Motor neuron (in vitro differentiated cells): ENCODE data around the gene ASB16. TPM values are rescaled to one million over a fixed set of nuclear protein-coding genes. Genes with fewer than 3 reads are reported as not detected.
A peak's percentile ranks its signal among the peaks of the same experiment; 100 is the strongest.
"Not testable (repeated sequence)": the region's sequence is repeated elsewhere in the genome, so short reads cannot be mapped to it uniquely, and the experiment has no call there.

Experiments used
- ATAC-seq, 8 experiments: fragments of 200-7000 bp; cut with Tn5 transposase; replicated peaks in 6 of 8; 2 replicates each; pipeline ENCODE4 v1.8.0; 2021; ENCODE audit warnings: mild to moderate bottlenecking in 8 of 8, moderate library complexity in 8 of 8
- H3K27ac ChIP-seq, 2 donors: fragments of 250-450 bp; sonication (Bioruptor Pico); 2 replicates each; pipeline ENCODE4 v1.9.0; 2021; ENCODE audit warnings: antibody characterized with exemption in 2 of 2, mild to moderate bottlenecking in 2 of 2, moderate library complexity in 1 of 2
- H3K4me1 ChIP-seq, 2 donors: fragments of 250-450 bp; sonication (Bioruptor Pico); replicated peaks in 1 of 2; 2 replicates each; pipeline ENCODE4 v1.6.1; 2021; ENCODE audit warnings: antibody characterized with exemption in 2 of 2, mild to moderate bottlenecking in 2 of 2, moderate library complexity in 1 of 2
- H3K4me3 ChIP-seq, 5 donors: fragments of 250-450 bp; sonication (Bioruptor Pico); 2 replicates each; pipeline ENCODE4 v1.9.0; 2021; ENCODE audit warnings: antibody characterized with exemption in 5 of 5, mild to moderate bottlenecking in 5 of 5, moderate library complexity in 4 of 5
- WGBS, 10 experiments: fragments of 450-650 bp; shearing (Covaris generic); methylation state at CpG; one replicate each; pipeline ENCODE4 v1.0.0; 2022; 5-methylcytosine and 5-hydroxymethylcytosine counted together
- in situ Hi-C, 9 experiments: fragments of 400-800 bp; cut with MboI; loops; one replicate each; pipeline ENCODE4 v1.15.0; 2021; ENCODE audit warnings: low sequenced_read_pairs in 9 of 9, low pct_unique_long_range_greater_than_20kb in 2 of 9; ENCODE audit not compliant: unreplicated experiment in 9 of 9
- total RNA-seq, 8 experiments: library from RNA; unstranded; fragments of 300-600 nt; gene quantifications; 2 replicates each; pipeline versions ENCODE4 v1.2.3 to v1.2.4, GENCODE V29; 2022

Gene ASB16, protein sequence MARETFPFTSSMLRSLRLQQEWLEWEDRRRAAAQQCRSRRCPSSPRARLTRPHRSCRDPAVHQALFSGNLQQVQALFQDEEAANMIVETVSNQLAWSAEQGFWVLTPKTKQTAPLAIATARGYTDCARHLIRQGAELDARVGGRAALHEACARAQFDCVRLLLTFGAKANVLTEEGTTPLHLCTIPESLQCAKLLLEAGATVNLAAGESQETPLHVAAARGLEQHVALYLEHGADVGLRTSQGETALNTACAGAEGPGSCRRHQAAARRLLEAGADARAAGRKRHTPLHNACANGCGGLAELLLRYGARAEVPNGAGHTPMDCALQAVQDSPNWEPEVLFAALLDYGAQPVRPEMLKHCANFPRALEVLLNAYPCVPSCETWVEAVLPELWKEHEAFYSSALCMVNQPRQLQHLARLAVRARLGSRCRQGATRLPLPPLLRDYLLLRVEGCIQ
- 1 to 10 TPM in 6 of 8 experiments, under 1 TPM in 2; 0.60 to 3.4 (median 1.5) TPM for total RNA-seq

GRCh38 chr17:44170499-44171201 lies at the start of gene ASB16:
TSS of gene ASB16 (plus strand) at chr17:44170704. CDS start at chr17:44170790, 86 bp downstream.
- in situ Hi-C loops = no loop called here
- 20 to 52% (median 45%) methylated on average over 1 to 8 of the region's 21 CpGs; no CpG with 5 or more reads in 6 of the 10 experiments for WGBS, 10 experiments
- Histone ChIP-seq H3K4me3 (no peak within 1 kb of the TSS), H3K4me1 (peaks cover 13% of the 10 kb centered on the region in 2 donors), H3K27ac (peak within 1 kb of the TSS in 1 of 2 donors; percentile 67)
- ATAC-seq = peak in 6 of 8 experiments; percentile 5 to 72 (median 60)

DNA sequence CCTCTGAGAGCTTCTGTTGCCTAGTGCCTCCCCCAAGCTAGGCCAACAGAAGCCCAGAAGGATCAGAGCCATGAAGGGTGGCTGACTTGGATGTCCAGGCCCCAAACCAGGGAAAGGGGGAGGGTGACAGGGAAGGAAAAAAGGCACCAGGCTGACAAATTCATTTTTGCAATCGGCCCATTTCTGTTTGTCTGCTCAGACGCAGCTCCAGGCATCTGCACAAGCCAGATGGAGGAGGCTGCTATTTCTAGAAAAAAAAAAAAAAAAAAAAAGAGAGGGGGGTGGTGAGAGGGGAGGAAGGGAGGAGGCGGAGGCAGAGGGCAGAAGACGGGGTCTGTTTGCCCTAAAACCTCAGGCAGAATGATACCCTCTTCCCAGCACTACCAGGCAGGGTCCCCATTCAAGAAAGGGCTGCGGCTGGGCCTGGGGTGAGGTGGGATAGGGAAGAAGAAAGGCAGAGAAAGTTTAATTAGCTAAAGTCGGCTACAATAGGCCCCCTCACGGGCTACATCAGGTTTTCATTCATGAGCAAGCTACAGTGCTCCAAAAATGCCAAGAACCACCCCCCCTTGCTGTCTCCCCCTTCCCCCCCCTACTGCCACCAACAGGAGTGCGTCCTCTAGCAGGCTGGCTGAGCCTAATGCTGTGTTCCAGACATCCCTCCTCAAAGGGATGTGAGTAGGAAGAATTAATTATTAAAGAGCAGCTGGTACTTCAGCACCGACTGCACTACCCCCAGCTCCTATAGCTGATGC lies 49.5 kb upstream of the ASB16 start:
- no peak overlapping the region for H3K27ac ChIP-seq
- H3K4me1 ChIP-seq = peaks cover 14 to 18% of the 10 kb centered on the region in 2 donors
- in situ Hi-C loops = no loop called here
- 0 to 70% (median 47%) methylated on average over 1 to 5 of the region's 9 CpGs; no CpG with 5 or more reads in 4 of the 10 experiments for WGBS, 10 experiments
- peak overlapping the region; percentile 85 to 100 (median 96) for H3K4me3 ChIP-seq
- no peak for ATAC-seq

DNA sequence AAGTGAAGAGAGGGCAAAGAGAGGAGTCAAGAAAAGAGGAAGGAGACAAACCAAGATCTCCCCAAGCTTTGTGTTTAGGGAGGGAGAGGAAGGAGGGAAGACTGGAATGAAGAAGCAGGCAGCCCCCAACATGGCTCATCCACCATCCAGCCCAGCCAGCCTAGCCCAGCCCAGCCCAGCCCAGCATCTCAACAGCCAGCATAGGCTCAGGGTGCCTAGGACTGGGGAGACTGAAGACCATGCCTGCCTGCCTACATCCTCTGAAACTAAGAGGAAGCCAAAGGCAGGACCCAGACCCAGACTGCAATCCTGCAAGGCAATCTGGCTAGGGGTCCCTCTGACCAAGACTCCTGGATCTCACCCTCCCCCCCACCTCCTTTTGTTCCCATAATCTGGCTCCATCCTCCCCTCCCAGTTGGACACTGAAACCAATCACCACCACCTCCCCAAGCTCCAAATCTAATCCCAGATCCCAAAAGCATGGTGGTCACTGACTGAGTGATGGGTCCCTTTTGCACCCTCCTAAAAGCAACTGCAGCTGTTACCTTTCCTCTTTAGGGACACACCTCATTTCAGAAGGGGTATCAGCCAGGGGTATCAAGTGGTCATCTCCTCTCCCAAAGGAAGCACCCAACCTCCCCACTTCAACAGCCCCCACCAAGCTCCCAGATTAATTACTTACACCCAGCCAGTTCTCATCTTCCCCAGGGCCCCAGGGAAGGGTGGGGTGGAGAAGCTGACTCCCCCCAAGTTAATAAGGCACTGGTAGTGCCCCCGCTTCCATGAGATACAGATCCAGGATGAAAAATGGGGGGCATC lies 48.3 kb upstream of the ASB16 start:
- WGBS, 10 experiments = 50% methylated on average over 1 of the region's 1 CpG; no CpG with 5 or more reads in 9 of the 10 experiments
- Histone ChIP-seq H3K4me3 (peak overlapping the region; percentile 85 to 100 (median 96)), H3K4me1 (peaks cover 14 to 18% of the 10 kb centered on the region in 2 donors), H3K27ac (peak overlapping the region; percentile 92 to 93)
- in situ Hi-C loops = no loop called here
- no peak for ATAC-seq

GRCh38 chr17:44122816-44123355 lies 47.6 kb upstream of the ASB16 start:
- Histone ChIP-seq H3K4me3 (peak overlapping the region; percentile 85 to 100 (median 96)), H3K27ac (peak overlapping the region; percentile 92 to 93), H3K4me1 (peaks cover 14 to 18% of the 10 kb centered on the region in 2 donors)
- 0 to 43% (median 4%) methylated on average over 1 to 10 of the region's 32 CpGs; no CpG with 5 or more reads in 4 of the 10 experiments for WGBS, 10 experiments
- in situ Hi-C loops = no loop called here
- ATAC-seq = peak in 1 of 8 experiments; percentile 29

DNA sequence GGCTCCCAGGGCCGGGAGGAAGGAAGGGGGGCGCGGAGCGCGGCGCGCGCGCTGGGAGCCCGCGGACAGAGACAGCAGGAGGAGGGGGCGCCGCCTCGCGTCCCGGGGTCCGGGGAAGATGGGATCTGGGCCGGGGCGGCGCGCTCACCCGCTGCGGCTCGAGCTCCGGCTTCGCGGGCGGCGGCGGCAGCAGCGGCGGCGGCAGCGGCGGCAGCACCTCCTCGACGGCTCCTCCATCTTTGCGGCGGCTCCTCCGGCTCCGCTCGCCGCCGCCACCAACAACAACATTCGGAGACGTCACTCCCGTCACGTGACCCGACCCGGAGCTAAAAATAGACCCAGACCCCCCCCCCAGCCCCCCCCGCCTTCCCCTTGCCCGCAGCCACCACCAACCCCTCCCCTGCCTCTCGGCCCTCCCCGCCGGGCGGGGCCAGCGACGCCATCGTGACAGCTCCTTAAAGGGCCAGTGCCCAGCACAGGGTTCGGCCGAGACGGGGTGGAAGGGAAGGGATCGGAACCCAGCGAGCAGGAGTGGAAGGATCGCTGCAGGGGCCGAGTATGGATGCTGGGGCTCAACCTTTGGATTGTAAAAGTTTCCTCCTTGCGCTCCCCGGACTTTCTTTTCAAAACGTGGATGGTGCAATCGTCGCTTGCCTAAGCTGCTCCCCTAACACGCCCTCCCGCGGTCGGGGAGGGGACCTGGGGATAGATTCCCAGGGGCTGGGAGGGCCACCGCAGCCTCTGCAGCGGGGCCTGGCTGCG lies 47.0 kb upstream of the ASB16 start, which contains the start of gene HDAC5:
Gene HDAC5 (minus strand): TSS at position 286 of the 762 bp plus-strand sequence. CDS start 6,126 bp downstream, outside the sequence.
- in situ Hi-C loops = no loop called here
- peak within 1 kb of the TSS; percentile 92 to 93 for H3K27ac ChIP-seq
- H3K4me3 ChIP-seq = peak within 1 kb of the TSS; percentile 85 to 100 (median 96)
- H3K4me1 ChIP-seq = peaks cover 14 to 18% of the 10 kb centered on the region in 2 donors
- peak; percentile 89 to 93 (median 91) for ATAC-seq
- 0 to 7% (median 0%) methylated on average over 1 to 5 of the region's 78 CpGs; no CpG with 5 or more reads in 7 of the 10 experiments for WGBS, 10 experiments

- 0 to 20% (median 13%) methylated on average over 1 to 4 of the region's 8 CpGs; no CpG with 5 or more reads in 3 of the 10 experiments for WGBS, 10 experiments
- H3K4me1 ChIP-seq = peaks cover 14 to 18% of the 10 kb centered on the region in 2 donors
- ATAC-seq = no peak
- peak overlapping the region; percentile 85 to 100 (median 96) for H3K4me3 ChIP-seq
- peak overlapping the region; percentile 67 to 93 for H3K27ac ChIP-seq
- in situ Hi-C loops = no loop called here
These were observed 46.4 kb upstream of the ASB16 start for GRCh38 chr17:44124118-44124438.

- no peak for ATAC-seq
- in situ Hi-C loops = no loop called here
- WGBS, 10 experiments = 77 to 100% (median 90%) methylated on average over 4 to 7 of the region's 7 CpGs; no CpG with 5 or more reads in 2 of the 10 experiments
- H3K4me3 ChIP-seq = no peak overlapping the region
- H3K4me1 ChIP-seq = peaks cover 0 to 5% of the 10 kb centered on the region in 2 donors
- H3K27ac ChIP-seq = no peak overlapping the region
These were observed 42.1 kb upstream of the ASB16 start for GRCh38 chr17:44128383-44128782.

DNA sequence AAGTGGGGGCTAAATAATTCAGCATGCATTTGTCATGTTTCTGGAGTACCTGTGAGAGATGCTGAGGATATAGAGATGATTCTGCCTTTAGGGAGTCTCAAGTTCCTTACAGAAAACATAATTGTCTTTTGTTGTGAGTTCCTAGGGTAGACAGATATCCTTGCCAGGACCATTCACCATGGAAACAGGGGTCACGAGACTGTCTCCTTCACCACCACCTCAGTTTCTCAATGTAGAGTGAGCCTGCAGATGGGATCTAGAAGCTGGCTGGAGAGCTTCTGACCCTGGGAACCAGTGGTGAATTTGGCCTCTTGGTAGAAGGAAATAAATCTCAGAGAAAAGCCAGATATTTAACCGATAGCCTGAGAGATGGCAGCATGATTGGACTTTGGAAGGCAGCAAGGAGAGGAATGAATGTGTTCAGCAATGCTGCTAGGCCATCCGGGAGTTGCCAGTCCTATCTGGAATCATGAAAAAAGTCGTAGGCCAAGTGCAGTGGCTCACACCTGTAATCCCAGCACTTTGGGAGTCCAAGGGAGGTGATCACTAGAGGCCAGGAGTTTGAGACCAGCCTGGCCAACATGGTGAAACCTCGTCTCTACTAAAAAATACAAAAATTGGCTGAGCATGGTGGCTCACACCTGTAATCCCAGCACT lies 39.7 kb upstream of the ASB16 start:
- no peak for ATAC-seq
- H3K4me1 ChIP-seq = no peaks in the 10 kb centered on the region
- no peak overlapping the region for H3K27ac ChIP-seq
- H3K4me3 ChIP-seq = no peak overlapping the region
- in situ Hi-C loops = no loop called here
- WGBS, 10 experiments = 60 to 87% (median 83%) methylated on average over 2 to 4 of the region's 5 CpGs; no CpG with 5 or more reads in 1 of the 10 experiments

DNA sequence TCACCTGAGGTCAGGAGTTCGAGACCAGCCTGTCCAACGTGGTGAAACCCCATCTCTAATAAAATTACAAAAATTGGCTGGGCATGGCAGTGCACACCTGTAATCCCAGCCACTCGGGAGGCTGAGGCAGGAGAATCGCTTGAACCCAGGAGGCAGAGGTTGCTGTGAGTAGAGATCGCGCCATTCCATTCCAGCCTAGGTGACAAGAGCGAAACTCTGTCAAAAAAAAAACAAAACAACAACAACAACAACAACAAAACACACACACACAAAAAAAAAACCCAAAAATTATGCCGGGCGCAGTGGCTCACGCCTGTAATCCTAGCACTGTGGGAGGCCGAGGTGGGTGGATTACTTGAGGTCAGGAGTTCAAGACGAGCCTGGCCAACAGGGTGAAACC lies 39.1 kb upstream of the ASB16 start:
- ATAC-seq, in situ Hi-C loops: not testable (repeated sequence)

GRCh38 chr17:44132275-44132821 lies 38.2 kb upstream of the ASB16 start:
- Histone ChIP-seq H3K4me1 (peaks cover 0 to 1% of the 10 kb centered on the region in 2 donors), H3K4me3 (no peak overlapping the region), H3K27ac (no peak overlapping the region)
- peak in 2 of 8 experiments; percentile 52 to 72 for ATAC-seq
- in situ Hi-C loops = no loop called here

More for the DNA sequence above, 39.1 kb upstream of the ASB16 start:
- not testable (repeated sequence) for H3K4me1 ChIP-seq, H3K27ac ChIP-seq, H3K4me3 ChIP-seq
- 40 to 100% (median 97%) methylated on average over 1 to 7 of the region's 12 CpGs; no CpG with 5 or more reads in 1 of the 10 experiments for WGBS, 10 experiments
